OCI-LY7 (cell line): ENCODE results near the gene CEP162. TPM values are rescaled to one million over a fixed set of nuclear protein-coding genes. Genes with fewer than 3 reads are reported as not detected.
"Not testable (repeated sequence)": the region's sequence is repeated elsewhere in the genome, so short reads cannot be mapped to it uniquely, and the experiment has no call there.

Experiments used
- BruUV-seq: library from RNA; stranded (reverse); fragments of 400-500 nt; replicated peaks from 2 replicates; lab custom pipeline; 2021; lab: Mats Ljungman, UMichigan
- CTCF ChIA-PET: fragments of 300-600 bp; sonication (Branson Sonifier 250); formaldehyde crosslinking; loops from one replicate; lab custom pipeline; 2022; ENCODE audit warnings: antibody characterized with exemption; ENCODE audit not compliant: unreplicated experiment; lab: Charles Lee
- POLR2A ChIA-PET: fragments of 300-600 bp; sonication (Branson Sonifier 250); formaldehyde crosslinking; loops from one replicate; lab custom pipeline; 2022; ENCODE audit warnings: antibody characterized with exemption; lab: Charles Lee
- DNase-seq: peaks from one replicate; pipeline ENCODE4 v3.0.0-alpha.2; 2015; ENCODE audit warnings: low spot score
- H2AFZ ChIP-seq: fragments of 200-600 bp; sonication (generic), shearing (Covaris generic); 2 replicates; pipeline ENCODE4 v1.6.1; 2014; ENCODE audit warnings: mild to moderate bottlenecking, antibody characterized with exemption, low read length, moderate library complexity
- H3K27ac ChIP-seq: fragments of 200-600 bp; sonication (generic); 2 replicates; pipeline ENCODE4 v1.5.1; 2014; ENCODE audit warnings: mixed run types, low read depth, mild to moderate bottlenecking, moderate library complexity, low read length, inconsistent platforms; ENCODE audit not compliant: poor library complexity, severe bottlenecking
- H3K36me3 ChIP-seq: fragments of 200-600 bp; sonication (generic); 2 replicates; pipeline ENCODE4 v1.6.1; 2014; ENCODE audit warnings: mild to moderate bottlenecking, antibody characterized with exemption, low read length, moderate library complexity, mixed read lengths; ENCODE audit not compliant: insufficient read depth
- H3K4me1 ChIP-seq: fragments of 200-600 bp; sonication (generic); 2 replicates; pipeline ENCODE4 v1.5.1; 2014; ENCODE audit warnings: mild to moderate bottlenecking, low read length; ENCODE audit not compliant: insufficient read depth, poor library complexity, severe bottlenecking
- H3K4me2 ChIP-seq: fragments of 200-600 bp; sonication (generic); 2 replicates; pipeline ENCODE4 v1.6.1; 2014; ENCODE audit warnings: mild to moderate bottlenecking, low read length
- H3K4me3 ChIP-seq: fragments of 200-600 bp; sonication (generic); 2 replicates; pipeline ENCODE4 v1.5.1; 2014; ENCODE audit warnings: mild to moderate bottlenecking, low read depth, low read length; ENCODE audit not compliant: poor library complexity, severe bottlenecking
- H3K79me2 ChIP-seq: fragments of 200-600 bp; sonication (generic); 2 replicates; pipeline ENCODE4 v1.6.1; 2016; ENCODE audit warnings: low read depth, mild to moderate bottlenecking, low read length, moderate library complexity, mixed read lengths; ENCODE audit not compliant: insufficient read depth
- H3K9me2 ChIP-seq: fragments of 200-600 bp; sonication (generic); 2 replicates; pipeline ENCODE4 v1.6.1; 2016; ENCODE audit warnings: mild to moderate bottlenecking, low read length, mixed read lengths; ENCODE audit not compliant: insufficient read depth
- H3K9me3 ChIP-seq: fragments of 200-600 bp; sonication (generic); 2 replicates; pipeline ENCODE4 v1.6.1; 2014; ENCODE audit warnings: mild to moderate bottlenecking, mixed run types, low read length, mixed read lengths
- H4K20me1 ChIP-seq: fragments of 200-600 bp; sonication (generic); 2 replicates; pipeline ENCODE4 v1.6.1; 2014; ENCODE audit warnings: mild to moderate bottlenecking, antibody characterized with exemption, low read length, moderate library complexity, mixed read lengths; ENCODE audit not compliant: insufficient read depth
- CTCF ChIP-seq: fragments of 200-600 bp; sonication (generic); conservative IDR thresholded peaks from 2 replicates; pipeline ENCODE4 v1.5.1; 2014; ENCODE audit warnings: mild to moderate bottlenecking, antibody characterized with exemption, low read length, moderate library complexity, mixed read lengths
- EZH2phosphoT487 ChIP-seq: fragments of 200-600 bp; sonication (generic); IDR thresholded peaks from 2 replicates; pipeline ENCODE4 v1.6.1; 2018; ENCODE audit warnings: low read depth, borderline replicate concordance, mild to moderate bottlenecking, mixed run types, antibody characterized with exemption, low read length, moderate library complexity, mixed read lengths
- intact Hi-C: fragments of 100-400 bp; cut with micrococcal nuclease; formaldehyde crosslinking; loops from one replicate; pipeline ENCODE4 v1.10.0; 2022; ENCODE audit not compliant: unreplicated experiment
- total RNA-seq, 2 experiments: library from RNA; depleted of rRNA in 1 of 2; stranded (reverse); fragments of >200 nt in 1 of 2; shearing (Covaris generic) in 1 of 2; gene quantifications; 2 replicates each; pipeline ENCODE4 v1.2.3, GENCODE V29; 2014 to 2022

CEP162 gene
- total RNA-seq, 2 experiments from 2014 or later: 6.3 to 10.0 TPM

- BruUV-seq: no TSS peak
- Histone ChIP-seq H4K20me1 (no peaks in the 10 kb centered on the region), H3K9me3 (no peaks in the 10 kb centered on the region), H3K27ac (no peak overlapping the region), H3K36me3 (peaks cover 12% of the 10 kb centered on the region), H3K4me2 (no peak overlapping the region), H3K4me3 (no peak overlapping the region), H3K9me2 (no peaks in the 10 kb centered on the region), H2AFZ (no peak overlapping the region), H3K4me1 (no peaks in the 10 kb centered on the region), H3K79me2 (no peaks in the 10 kb centered on the region)
- DNase-seq: no peak
- ChIA-PET CTCF (no interaction called here), POLR2A (interaction anchor here (1.1 kb wide), 1 partner anchor 8 kb away, joined by 3 read pairs; no protein-coding TSS in a partner anchor)
- intact Hi-C loops: no loop called here
- TF ChIP-seq CTCF (no peak), EZH2phosphoT487 (no peak)
Observed at GRCh38 chr6:84204011-84204410, 23.4 kb downstream of the CEP162 start.

DNA sequence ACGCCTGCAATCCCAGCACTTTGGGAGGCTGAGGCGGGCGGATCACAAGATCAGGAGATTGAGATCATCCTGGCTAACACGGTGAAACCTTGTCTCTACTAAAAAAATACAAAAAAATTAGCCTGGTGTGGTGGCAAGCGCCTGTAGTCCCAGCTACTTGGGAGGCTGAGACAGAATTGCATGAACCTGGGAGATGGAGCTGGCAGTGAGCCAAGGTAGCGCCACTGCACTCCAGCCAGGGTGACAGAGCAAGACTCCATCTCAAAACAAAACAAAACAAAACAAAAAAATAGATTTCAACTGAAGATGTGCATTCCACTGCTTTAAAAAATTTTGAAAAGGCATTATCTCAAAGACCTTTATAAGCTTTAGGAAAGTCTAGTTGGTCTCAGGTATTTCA is 27.5 kb downstream of the CEP162 start:
- H4K20me1 ChIP-seq, H3K4me1 ChIP-seq, intact Hi-C loops, H3K9me3 ChIP-seq, H3K27ac ChIP-seq, H2AFZ ChIP-seq, H3K9me2 ChIP-seq, H3K79me2 ChIP-seq, H3K4me2 ChIP-seq, CTCF ChIA-PET, BruUV-seq, H3K4me3 ChIP-seq, DNase-seq: not testable (repeated sequence)
- POLR2A ChIA-PET: interaction anchor here (0.7 to 0.9 kb wide), 3 partner anchors 9 to 1241 kb away, joined by 3 to 4 read pairs (median 3); no protein-coding TSS in a partner anchor
- peaks cover 34% of the 10 kb centered on the region for H3K36me3 ChIP-seq

- Histone ChIP-seq H3K27ac (no peak overlapping the region), H3K9me2 (no peaks in the 10 kb centered on the region), H2AFZ (no peak overlapping the region), H3K4me2 (no peak overlapping the region), H3K79me2 (no peaks in the 10 kb centered on the region), H3K4me3 (no peak overlapping the region), H3K4me1 (no peaks in the 10 kb centered on the region), H4K20me1 (no peaks in the 10 kb centered on the region), H3K9me3 (no peaks in the 10 kb centered on the region), H3K36me3 (peaks cover 46% of the 10 kb centered on the region)
- no TSS peak for BruUV-seq
- no peak for DNase-seq
- intact Hi-C loops: no loop called here
- TF ChIP-seq EZH2phosphoT487 (no peak), CTCF (no peak)
- ChIA-PET POLR2A (no interaction called here), CTCF (no interaction called here)
Observed at GRCh38 chr6:84197708-84198107, 29.7 kb downstream of the CEP162 start.
